ENCODE measurements around the gene NCAM1.

Gene NCAM1

DNA sequence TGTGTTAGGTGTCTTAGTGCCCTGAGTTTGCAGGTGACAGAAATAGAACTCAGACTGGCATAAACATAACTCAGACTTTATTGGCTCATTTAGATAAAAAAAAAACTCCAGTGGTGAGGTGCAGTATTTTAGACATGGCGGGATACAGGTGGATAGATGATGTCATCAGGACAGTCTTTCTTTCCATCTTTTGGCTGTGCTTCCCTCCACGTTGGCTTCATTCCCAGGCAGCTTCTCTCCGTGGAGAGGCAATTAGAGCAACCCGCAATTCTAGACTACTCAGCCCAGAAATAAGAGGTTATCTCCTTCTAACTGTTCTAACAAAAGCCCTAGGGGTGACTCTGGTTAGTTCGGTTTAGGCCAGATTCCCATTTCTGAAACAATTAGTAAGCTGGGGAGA is 40.5 kb downstream of the NCAM1 start:
- TF ChIP-seq, protein P1, sequence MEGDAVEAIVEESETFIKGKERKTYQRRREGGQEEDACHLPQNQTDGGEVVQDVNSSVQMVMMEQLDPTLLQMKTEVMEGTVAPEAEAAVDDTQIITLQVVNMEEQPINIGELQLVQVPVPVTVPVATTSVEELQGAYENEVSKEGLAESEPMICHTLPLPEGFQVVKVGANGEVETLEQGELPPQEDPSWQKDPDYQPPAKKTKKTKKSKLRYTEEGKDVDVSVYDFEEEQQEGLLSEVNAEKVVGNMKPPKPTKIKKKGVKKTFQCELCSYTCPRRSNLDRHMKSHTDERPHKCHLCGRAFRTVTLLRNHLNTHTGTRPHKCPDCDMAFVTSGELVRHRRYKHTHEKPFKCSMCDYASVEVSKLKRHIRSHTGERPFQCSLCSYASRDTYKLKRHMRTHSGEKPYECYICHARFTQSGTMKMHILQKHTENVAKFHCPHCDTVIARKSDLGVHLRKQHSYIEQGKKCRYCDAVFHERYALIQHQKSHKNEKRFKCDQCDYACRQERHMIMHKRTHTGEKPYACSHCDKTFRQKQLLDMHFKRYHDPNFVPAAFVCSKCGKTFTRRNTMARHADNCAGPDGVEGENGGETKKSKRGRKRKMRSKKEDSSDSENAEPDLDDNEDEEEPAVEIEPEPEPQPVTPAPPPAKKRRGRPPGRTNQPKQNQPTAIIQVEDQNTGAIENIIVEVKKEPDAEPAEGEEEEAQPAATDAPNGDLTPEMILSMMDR (conservative IDR thresholded peaks at IDR 0.05; ENCODE audit: low read length) = no peak
- DNase-seq (ENCODE audit: low read depth) = no peak
- no peak overlapping the region for H3K4me3 ChIP-seq (ENCODE audit: low read length)

DNA sequence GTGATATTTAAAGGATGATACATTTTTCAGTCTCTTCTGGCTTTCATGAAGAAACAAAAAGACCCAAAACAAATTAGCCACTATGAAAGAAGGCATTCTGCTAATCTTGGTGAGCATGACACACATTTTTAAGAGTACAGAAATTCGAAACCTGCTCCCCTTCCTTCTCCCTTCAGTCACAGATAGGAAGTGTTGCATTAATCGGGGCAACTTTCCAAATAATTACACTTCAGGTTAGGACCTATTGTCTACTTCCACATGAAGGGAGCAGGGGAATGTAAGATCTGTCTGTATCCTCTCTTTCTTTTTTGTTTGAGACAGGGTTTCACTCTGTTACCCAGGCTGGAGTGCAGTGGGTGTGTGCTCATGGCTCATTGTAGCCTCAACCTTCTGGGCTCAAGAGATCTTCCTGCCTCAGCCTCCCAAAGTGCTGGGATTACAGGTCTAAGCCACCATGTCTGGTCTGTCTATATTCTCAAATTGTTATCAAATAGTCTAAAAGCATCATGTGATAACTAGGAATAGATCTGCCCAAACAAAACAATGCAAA is 45.8 kb downstream of the NCAM1 start:
- TF ChIP-seq, protein P1 (conservative IDR thresholded peaks at IDR 0.05; ENCODE audit: low read length) = no peak
- no peak for DNase-seq (ENCODE audit: low read depth)
- H3K4me3 ChIP-seq (ENCODE audit: low read length) = no peak overlapping the region

DNA sequence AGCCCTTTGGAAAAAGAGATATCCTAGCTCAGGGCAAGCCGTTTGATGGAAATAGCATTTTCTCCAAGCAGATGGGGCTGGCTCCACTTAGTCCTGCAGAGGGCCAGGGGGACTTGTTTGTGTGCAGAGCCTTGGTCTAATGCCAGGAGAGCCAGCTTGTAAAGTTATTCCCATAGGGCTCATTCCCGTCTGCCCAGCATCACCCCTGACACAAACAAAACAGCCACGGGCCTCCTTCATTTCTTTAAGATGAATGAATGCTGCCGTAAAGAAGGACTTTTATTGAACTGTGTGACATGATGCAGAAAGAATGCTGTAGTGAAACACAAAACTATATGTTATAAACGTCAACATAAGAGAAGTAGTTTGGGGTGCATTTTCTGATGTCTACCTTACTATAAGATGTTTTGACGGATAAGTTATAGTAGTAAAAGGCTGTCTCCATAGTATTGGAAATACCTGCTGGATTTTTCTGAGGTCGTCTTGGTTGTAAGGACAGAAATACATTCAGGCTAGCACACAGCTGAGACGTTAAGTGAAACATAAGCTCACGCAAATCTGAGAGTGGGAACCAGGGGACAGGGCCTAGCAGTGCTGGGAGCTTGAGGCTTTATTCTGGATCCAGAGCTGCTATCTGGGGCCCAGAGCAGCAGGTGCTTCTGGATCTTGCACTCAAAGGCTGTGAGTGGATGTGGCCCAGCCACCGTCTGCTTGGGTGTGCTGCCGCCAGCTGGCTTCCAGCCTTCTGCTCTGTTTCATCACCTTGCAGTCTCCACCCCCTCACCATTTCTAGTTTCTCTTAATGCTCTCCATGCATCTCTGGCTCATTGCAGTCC is 53.3 kb downstream of the NCAM1 start:
- DNase-seq (ENCODE audit: low read depth) = peak; percentile 29
- TF ChIP-seq, protein P1 (conservative IDR thresholded peaks at IDR 0.05; ENCODE audit: low read length) = no peak
- H3K4me3 ChIP-seq (ENCODE audit: low read length) = no peak overlapping the region

DNA sequence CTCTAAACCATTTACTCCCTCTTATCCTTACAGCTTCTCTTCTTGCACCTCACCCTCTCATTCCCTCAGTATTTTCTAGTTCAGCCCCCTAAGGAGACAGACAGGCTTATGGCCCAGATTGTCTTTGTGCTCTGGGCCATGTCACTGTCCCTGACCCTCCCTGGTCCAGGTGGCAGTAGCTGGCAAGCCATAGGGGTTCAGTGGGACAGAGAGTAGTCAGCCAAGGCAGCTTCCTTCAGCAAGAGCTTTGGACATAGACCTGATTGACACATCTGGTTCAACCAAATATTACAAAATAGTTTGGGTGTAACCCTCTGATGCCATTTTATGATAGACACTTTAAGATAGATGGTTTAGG is 53.9 kb downstream of the NCAM1 start:
- TF ChIP-seq, protein P1 (conservative IDR thresholded peaks at IDR 0.05; ENCODE audit: low read length) = no peak
- DNase-seq (ENCODE audit: low read depth) = no peak
- H3K4me3 ChIP-seq (ENCODE audit: low read length) = no peak overlapping the region

DNA sequence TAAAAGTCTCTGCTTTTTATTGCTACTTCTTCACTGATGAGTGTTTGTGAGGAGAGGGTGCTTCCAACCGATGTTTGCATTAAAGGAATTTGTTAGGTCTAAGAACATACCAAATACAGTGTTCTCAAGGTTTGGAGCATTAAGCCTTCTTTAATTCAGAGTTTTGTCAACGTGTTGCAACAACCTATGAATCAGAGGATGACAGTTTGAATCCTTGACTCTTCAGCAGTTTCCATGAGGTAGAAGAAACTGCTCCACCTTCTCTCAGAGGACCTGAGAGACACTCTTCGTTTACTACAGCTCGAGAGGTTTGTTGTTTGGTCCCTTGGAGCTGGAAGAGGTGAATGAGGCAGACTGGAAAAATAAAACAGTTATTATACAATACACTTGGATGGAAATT is 55.7 kb downstream of the NCAM1 start:
- TF ChIP-seq, protein P1 (conservative IDR thresholded peaks at IDR 0.05; ENCODE audit: low read length) = no peak
- DNase-seq (ENCODE audit: low read depth) = no peak
- no peak overlapping the region for H3K4me3 ChIP-seq (ENCODE audit: low read length)

DNA sequence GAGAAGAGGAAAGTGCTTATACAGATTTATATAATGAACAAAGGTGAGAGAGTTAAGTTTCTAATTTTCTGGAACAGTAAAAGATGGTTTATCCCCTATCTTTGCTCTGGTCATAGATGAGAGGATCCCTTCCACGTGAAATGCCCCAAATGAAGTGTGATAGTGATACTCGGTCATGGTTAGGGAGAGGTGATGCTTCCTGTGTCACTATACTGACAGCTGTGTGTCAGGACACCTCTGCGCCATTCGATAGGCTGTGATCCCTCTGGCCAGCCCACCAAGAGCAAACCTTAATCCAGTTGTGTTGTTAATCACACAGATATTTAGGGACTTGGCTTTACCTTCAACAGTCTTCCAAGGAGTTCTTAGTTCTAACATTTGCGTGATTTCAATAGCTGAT is 57.7 kb downstream of the NCAM1 start:
- DNase-seq (ENCODE audit: low read depth) = no peak
- TF ChIP-seq, protein P1 (conservative IDR thresholded peaks at IDR 0.05; ENCODE audit: low read length) = no peak
- H3K4me3 ChIP-seq (ENCODE audit: low read length) = no peak overlapping the region

DNA sequence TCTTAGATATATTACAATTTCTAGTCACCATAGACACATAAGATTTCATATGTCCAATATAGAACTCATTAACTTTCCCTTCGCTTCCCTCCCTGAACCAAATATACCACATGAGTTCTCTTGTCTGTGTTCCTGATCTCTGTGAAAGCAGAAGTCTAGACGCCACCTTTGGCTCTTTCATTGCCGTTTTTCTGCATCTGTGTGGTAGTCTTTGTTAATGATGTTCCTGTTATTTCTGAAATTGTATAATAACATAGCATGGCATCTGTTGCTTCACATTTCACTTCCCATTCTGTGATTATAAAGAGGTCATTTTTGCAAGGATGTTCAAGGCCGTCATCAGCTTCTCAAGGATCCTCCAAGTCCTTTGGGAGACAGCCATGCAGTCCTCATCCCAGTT is 58.5 kb downstream of the NCAM1 start:
- no peak overlapping the region for H3K4me3 ChIP-seq (ENCODE audit: low read length)
- TF ChIP-seq, protein P1 (conservative IDR thresholded peaks at IDR 0.05; ENCODE audit: low read length) = no peak
- no peak for DNase-seq (ENCODE audit: low read depth)
